HG03460 (cell line): ENCODE results near the gene INTS12.

Experiments
- ATAC-seq: cut with Tn5 transposase; IDR thresholded peaks from one replicate; pipeline ENCODE4 v1.9.1; 2021; ENCODE audit not compliant: unreplicated experiment

INTS12 gene

DNA sequence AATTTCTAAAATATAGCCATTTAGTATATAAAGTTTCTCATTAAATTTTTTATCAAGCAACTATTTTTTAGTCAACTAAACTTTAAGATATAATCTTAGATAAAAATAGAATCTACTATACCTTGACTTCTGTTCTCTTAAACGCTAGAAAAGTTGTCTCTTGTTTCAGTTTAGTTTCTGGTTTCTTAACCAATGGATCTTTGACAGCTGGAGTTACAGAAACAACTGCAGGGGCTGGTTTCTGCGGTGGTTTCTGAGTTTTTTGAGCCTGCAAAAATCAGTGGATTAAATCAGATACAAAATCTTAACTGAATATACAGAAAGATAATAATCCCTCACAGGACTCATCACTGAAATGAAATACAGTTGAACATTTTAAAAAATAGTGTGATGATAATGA lies 21.9 kb downstream of the INTS12 start:
- no peak for ATAC-seq

DNA sequence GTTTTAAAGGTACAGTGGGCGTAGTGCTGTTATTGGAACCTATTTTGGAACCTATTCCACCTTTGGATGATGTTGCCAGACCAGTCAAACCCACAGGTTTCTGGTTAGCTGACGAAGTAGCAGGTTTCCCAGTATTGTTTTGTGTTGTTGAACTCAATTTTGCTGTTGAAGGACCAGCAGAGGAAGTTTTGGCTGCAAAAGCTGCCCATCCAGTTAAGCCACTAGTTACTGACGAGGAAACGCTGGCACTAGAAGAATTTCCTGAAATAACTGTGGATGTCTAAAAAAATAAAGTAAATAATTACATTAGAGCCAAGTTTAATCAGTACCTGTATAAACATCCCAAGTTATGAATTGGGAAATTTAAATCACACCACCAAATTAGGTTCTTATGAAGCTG lies 25.5 kb downstream of the INTS12 start:
- no peak for ATAC-seq

DNA sequence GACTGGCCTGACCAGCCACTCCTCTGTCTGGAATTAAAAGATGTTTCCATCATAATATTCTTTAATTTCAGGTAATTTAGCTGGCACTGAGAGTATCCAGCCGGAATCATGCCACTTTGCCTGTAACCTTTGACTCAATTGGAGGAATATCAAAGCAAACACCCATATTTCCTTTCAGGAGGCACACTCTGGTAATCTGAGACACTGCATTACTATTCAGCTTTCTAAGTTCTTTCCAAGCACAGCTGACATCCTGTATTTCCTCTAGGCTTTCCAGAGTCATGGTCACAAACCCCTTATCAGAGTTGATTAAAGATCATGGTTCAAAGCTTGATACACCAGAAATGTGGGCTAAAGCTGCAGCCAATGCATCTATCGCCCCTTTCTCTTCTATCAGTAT lies 29.3 kb downstream of the INTS12 start:
- ATAC-seq, result no peak

DNA sequence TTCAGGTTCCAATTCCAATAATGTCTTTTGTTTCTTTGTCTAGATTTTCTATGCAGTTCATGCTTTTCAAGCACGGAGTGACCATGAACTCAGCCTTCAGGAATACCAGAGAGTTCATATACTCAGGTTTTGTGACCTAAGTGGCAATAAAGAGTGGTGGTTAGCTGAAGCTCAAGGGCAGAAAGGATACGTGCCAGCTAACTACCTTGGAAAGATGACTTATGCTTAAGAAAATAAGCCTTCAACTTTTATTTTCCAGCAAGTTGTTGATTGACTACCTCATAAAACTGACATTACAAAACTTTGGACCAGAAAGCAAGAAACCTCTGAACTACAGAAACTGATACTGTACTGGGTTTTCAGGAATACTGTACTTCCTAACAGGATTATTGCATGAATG lies 30.8 kb downstream of the INTS12 start:
- ATAC-seq, result no peak

DNA sequence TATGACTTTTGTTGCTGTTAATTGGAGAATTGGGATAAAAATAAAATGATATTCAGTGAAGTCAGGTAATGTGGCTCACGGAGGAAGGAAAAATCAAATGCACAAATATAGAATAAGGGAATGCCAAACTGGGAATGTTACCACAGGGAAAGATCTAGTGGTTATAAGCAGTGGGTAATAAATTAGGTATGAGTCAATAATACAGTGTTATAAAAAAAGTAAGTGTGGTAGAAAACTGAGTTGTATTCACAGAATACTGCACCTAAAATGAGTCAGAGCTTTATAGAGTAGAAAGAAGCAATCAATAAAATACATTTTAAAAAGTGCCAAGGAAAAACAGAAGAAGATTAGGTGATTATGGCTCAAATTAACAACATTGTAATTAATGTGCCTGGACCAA lies 34.5 kb downstream of the INTS12 start:
- ATAC-seq, result no peak

DNA sequence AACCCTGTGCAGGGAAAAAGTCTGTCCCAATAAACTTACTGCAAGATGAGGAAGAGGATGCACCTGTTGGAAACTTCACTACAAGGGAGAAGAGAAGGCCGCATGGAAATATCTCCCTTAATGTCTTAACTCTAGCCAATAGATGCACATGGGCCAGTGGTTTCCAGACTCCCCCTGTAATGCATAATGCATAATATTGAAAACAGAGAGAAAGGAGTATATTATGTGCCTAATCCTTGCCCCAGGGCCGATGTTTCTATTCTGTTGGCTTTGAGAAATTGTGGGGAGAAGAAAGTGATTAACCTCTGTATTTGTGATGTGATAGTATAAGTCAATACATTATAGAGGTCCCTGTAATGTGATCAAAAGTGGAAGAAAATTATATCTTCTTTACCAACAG lies 37.2 kb downstream of the INTS12 start:
- no peak for ATAC-seq

DNA sequence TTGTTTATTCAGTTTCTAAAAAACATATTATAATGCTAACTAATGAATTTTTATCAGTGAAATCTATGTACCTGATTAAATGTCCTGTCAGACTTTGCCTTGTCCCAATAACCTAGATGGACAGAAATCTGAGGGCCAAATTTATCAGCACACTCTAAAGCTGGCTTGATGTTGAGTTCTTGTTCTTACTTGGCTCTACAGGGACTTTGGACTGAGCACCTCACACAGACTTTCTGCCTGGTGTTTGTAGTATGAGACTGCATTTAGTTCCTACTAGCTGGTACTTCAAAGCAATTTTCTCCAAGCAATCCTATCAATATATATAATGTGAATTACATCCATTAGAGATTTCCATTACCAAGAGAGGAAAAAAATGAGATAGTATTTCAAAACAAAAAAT lies 37.8 kb downstream of the INTS12 start:
- no peak for ATAC-seq

DNA sequence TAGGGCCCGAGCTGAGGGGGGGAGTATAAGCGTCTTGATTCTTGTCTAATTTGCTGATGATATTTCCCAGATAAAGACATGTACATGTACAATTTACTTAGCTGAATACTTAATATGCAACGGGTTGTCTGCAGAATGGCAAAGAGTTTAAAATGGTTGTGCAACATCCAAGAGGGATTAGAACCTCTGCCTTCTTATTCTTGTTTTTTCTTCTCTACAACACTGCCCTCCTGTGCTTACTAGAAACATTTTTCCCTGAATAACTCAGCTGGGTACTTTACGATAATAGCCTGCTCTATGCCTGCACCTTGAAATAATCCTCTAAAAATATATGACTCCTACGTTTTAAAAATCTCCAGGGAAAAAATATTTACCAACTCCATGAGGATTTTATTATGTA lies 41.8 kb downstream of the INTS12 start:
- no peak for ATAC-seq

DNA sequence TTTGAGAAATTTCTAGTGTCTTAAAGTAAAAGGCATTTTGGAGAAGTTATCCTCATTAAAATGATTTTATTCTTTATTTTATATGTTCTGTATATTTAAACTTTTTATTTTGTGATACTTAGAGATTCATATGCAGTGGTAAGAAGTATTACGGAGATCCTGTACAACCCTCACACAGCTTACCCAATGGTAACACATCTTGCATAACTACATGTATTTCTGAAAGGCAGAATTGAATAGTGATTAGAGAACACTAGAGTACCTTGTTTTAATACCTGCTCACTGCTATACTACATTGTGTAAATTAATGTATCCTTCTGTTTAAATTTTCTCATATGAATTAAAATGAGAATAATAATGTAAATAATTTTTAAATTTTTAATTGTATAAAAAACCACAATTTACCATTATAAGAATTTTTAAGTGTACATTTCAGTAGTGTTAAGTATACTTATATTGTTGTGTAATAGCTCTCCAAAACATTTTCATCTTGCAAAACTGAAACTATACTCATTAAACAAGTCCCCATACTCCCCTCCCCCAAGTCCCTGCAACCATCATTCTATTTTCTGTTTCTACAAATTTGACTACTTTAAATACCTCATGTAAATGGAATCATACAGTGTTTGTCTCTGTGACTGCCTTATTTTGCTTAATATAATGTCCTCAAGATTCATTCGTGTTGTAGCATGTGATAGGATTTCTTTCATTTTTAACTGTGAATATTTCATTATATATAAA lies 45.4 kb downstream of the INTS12 start:
- no peak for ATAC-seq

DNA sequence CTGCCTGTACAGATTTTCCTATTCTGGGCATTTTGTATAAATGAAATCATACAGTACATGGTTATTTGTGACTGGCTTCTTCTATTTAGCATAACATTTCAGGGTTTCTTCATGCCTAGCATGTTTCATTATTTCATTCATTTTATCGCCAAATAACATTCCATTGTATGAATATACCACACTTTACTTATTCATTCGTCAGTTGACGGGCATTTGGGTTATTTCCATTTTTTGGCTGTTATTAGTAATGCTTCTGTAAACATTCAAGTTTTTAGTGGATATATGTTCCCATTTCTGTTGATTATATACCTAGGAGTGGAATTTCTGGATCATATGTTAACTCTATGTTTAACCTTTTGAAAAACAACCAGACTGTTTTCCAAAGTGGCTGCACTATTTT lies 47.5 kb downstream of the INTS12 start:
- ATAC-seq, result no peak

DNA sequence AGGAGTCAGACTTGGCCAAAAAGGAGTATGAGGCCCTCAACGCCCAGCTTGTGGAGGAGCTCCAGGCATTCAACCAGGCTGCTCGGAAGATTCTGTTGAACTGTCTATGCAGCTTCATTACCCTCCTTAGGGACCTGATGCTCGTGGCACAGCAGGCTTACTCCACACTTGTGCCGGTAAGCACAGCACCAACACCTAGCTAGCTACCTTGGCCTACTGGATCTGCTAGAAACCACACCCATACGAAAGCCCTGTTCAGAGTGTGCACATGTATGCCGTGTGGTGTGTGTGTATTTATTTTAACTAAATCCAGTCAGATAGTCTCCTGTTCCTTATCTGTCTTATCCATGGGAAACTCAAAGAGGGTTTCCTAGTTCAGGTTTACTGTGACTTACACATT lies 49.3 kb downstream of the INTS12 start:
- no peak for ATAC-seq

DNA sequence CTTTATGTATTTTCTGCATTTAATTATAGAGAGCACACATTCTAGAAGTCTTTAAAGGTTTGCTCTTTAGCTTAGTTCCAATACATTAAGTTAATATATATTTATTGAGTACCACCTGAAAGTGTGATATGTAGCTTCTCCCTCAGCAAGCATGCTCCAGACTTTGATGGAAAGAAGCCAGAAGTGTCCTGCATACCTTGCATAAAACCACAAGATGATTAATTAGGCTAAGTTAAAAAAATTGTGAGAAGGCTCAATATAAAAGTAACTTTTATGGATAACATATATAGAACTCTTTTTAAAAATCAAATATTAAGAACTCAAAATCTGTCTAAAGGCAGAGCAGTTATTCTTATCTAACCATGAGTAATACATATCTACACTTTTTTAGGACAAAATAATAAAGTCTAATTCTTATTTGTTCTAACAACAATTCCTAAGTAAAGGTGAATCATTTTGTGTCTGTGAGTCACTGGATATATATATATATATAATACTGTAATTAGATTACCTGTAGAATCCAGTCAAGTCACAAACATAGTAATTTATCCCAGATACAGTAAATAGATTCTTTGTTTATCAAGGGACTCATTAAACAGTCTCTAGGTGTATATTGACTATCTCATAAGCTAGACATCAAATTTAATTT lies 51.2 kb downstream of the INTS12 start:
- no peak for ATAC-seq

DNA sequence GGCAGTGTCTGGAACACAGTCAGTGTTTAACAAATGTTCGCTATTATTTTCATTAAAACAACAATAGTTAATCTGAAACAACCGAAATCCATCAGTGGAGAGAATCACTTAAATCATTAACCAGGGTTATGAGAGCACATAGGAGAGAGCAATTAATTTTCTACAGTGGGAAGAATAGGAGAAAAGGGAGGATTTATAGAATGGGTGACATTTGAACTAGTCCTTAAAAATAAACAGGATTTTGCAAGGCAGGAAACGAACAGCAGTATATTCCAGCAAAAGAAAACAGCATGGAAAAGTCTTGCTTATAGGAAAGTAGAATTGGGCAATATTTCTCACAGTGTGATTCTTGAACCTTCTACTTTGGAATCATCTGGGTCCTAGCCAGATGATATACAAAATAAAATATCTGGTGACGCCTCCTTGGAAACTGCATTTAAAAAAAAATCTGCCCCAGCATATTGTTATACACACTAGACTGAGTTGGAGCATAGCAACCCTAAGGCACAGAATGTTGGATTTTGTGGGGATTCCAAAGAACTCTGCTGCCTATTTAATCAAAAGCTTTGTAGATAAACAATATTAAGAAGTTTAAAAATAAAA lies 56.1 kb downstream of the INTS12 start:
- ATAC-seq, result no peak

DNA sequence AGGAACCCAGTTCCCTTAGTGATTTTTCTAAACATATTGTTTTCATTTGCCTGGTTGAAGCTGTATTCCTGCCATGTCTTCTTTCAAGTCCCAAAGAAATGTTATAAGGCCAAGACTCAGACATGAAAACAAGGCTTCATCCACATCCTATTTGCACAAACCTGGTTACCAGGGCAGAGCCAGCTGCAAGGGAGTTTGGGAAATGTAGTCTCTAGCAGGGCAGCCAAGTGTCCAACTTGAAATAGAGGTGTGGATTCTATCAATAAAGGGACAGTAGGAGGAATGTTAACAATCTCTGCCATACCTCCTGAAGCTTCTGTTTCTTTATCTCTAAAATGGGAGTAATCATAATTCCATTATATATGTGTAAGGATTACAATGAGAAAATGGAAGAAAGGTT lies 56.6 kb downstream of the INTS12 start:
- no peak for ATAC-seq

DNA sequence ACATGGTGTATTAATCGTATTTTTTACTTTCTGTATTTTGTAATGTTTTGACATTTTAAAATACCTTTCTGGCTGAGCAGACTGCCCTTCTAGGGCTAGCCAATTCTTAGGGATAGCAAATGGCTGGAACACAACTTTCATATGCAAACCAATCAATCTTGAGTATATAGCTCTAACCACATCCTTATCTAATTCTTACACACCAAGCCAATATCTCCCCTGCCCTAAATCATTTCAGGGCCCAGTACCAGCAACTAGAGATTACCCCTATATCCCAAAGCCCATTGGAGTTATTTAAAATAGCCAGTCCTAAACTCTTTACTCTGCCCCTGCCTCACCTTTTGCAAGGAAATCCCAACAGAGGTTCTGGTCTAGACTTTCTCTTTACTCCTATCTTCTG lies 58.3 kb downstream of the INTS12 start:
- no peak for ATAC-seq

DNA sequence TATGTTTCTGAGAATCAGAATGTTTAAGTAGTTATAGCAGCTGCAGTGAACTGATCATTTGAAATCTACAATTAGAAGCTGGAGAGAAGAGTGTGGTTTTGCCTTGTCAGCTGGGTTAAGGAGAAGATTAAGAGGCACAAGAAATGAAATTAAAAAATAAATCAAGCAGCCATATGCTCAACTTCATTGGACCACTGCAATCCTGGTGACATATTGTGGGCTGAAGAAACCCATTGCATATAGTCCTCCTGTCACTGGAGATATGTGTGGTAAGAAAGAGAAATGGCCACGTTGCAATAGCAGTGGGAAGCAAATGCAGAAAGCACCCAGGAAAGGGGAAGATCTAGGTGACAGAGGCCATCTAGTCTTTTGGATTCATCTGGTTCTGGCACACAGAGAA lies 63.0 kb downstream of the INTS12 start:
- ATAC-seq, result no peak

DNA sequence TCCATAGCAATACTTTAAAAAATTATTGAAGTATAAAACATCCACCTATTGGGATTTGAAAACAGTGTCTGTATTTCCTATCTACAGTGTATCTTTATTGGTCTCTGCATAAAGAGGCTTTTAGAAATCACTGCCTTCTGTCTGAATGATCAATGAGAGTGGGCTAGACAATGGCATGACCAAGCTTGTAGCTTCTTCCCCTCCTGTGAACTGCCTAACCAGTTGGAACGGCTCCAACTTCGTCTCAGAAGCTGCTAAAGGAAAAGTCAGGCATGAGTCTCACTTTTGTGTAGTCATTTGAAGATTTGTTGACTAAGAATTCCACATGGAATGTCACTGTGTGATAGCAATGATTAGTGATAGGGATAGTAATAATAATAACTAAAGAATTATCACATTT lies 64.2 kb downstream of the INTS12 start:
- ATAC-seq, result no peak

DNA sequence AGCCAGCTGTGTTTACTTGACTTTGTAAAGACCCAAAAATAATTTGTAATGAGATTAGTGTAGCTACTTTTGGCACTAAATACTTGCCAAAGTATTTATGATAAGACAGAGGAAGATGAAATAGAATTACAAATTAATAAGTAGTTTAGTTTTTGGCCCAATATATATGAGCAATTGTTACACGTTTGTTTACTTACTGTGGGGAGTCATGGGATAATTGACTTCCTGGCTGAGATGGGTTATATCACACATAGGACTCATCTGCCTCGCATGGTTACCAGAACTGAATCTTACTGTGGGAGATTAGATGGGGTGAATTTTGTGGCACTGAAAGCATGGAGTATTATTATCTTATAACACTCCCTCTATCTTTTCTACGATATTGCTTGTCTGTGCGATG lies 66.6 kb downstream of the INTS12 start:
- no peak for ATAC-seq

DNA sequence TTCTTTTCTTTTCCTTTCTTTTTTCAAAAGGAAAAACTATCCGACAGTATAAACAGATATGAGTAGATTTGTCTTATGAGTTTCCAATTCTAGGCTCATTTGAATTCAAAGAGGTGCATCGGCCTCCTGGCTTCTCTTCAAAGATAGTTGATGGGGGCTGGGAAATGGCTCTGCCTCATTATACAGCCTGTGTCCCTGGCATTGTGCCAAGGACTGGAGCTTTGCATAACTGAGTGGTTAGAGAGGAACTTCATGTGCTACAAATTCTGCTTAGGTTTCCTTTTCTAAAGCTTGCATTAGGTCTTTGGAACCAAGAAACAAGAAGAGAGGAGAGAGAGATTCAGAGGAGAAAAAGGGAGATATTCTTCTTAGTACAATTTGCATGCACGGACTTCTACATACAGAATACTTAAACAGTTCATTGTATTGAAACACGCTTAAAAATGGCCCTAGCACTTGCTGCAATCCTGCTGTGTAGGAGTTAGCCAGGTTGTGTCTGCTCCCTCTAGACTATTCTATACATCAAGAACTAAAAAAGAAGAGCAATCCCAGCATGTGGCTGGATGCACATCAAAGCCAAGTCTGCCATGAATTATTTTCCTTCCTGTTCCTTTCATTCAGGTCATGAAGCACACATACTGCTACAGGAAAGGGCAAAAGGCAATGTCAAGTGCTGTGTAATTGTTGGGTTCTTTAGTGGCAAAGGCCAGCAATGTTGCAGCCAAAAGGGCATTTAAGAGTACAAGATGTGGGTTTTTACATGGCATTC lies 70.9 kb downstream of the INTS12 start:
- ATAC-seq, result peak; percentile 73

DNA sequence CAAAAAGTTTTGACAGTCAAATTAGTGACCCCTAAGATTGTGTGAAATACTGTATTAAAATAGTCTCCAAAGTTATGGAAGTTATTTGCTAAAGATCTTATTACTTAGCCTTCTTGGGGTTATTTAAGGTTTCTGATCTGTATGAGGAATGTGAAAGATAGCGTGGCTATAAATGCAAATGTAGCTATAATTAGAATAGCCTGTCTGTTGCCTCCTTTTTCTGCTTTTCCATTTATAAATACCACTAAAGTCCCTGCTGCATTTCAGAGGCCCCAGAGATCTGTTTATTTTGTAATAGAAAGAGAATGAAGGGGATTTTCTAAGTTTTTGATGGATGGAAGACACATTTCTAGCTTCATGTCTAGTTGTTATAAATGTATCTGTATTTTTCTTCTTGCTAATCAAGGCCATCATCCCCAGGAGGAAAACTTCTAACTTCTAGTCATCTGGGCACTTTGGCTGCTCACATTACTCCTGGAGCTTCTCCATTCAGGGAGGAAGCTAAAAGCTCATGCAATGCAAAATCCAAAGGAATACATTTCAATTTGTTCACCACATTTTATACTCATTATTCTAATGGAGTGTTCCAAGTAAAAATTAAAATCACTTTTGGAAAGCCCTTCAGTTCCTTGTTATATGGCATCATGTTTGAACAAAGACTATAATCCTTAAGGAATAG lies 73.9 kb downstream of the INTS12 start:
- no peak for ATAC-seq

DNA sequence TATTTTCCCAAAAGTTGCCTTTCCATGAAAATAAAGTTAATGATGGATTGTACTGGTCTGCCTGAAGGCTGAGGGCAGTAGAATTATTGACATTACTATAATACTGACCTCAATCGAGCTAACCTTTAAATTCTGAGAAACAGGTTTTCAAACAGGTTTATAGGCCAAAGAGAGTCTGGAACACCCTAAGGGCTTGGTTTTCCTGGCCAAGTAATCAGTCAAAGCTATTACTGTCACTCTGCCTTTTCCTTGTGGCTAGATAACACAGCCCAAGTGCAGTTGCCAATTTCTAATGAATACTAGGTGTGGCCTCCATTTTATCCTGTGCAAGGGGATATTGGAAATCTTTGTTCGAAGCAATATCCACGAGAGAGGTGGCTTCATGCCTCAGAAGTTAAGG lies 75.2 kb downstream of the INTS12 start:
- no peak for ATAC-seq
